WI38 (cell line): Measurements from ENCODE around the gene RBPMS2.

Source experiments
- H3K4me3 ChIP-seq: 2 replicates; pipeline ENCODE4 v1.5.1; 2011; ENCODE audit warnings: low read depth, mild to moderate bottlenecking, control low read depth, low read length
- CTCF ChIP-seq: IDR thresholded peaks from 2 replicates; pipeline ENCODE4 v1.5.1; 2012; ENCODE audit warnings: low read depth, mild to moderate bottlenecking, control low read depth, low read length

The RBPMS2 gene

GRCh38 chr15:64699751-64700388 lies 75.5 kb downstream of the RBPMS2 start:
- peak overlapping the region; percentile 30 for H3K4me3 ChIP-seq
- TF ChIP-seq CTCF = no peak

DNA sequence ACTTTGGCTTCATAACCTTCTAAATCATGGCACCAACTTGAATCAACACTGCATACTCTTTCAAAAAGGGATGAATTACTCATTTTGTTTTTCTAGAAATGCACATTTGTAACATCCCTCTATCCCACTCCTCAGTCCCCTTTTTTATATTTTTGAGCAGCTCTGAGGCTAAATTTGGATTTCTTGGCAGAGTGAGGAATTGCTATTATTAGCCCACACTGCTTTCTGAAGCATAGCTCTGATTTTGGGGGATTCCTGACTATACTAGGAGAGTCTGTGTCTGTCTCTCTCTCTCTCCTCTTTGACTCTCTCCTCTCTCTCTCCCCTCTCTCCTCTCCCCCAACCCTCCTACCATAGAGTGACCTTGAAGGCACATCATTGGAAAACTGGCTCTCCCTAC lies 76.6 kb downstream of the RBPMS2 start:
- H3K4me3 ChIP-seq = no peak overlapping the region
- no peak for TF ChIP-seq CTCF

- H3K4me3 ChIP-seq = no peak overlapping the region
Observed at GRCh38 chr15:64697911-64698369, 77.4 kb downstream of the RBPMS2 start.

DNA sequence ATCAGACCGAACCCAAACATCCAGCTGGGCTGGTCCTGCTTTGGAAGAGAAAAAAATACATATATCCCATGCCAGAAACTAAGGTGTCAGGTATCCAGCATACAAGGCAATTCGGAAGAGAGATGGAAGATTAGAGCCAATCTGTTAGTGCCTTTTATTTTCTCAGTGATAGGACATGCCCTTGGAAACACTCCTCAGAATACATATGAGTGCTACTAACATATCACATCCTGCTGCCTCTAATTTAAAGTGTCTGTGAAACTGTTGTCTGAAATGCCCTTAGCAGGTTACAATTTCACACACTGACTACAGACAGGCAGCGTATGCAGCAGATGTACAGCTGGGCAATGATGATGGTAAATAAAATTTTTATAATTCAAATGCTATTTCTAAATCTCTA lies 78.9 kb downstream of the RBPMS2 start:
- TF ChIP-seq CTCF = no peak

More at GRCh38 chr15:64697911-64698369, 77.4 kb downstream of the RBPMS2 start:
- TF ChIP-seq CTCF = no peak

GRCh38 chr15:64695561-64695992 lies 79.8 kb downstream of the RBPMS2 start:
- TF ChIP-seq CTCF = no peak

More for the DNA sequence above, 78.9 kb downstream of the RBPMS2 start:
- no peak overlapping the region for H3K4me3 ChIP-seq

DNA sequence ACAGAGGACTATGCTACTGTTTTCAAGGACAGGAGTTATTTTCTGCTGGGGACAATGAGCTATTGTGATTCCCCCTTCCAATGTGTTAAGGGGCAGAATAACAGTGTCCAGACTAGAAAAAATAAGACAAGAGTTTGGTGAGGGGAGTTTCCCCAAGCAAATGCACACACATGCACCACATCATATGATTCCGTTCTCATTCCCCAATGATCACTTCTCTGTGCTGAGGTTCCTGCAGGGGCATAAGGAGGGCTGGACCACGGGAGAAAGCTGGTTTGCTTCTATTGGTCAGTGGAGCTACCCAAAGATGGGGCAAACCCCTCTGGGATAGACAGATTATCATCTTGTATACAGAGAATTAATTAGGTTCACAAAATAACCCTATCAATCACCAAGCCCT lies 80.6 kb downstream of the RBPMS2 start:
- no peak overlapping the region for H3K4me3 ChIP-seq
- TF ChIP-seq CTCF = no peak

More at GRCh38 chr15:64695561-64695992, 79.8 kb downstream of the RBPMS2 start:
- H3K4me3 ChIP-seq = no peak overlapping the region

- no peak for TF ChIP-seq CTCF
- H3K4me3 ChIP-seq = no peak overlapping the region
Observed at GRCh38 chr15:64693134-64693533, 82.3 kb downstream of the RBPMS2 start.
